Tibial artery (tissue), 4 donors: Measurements from ENCODE around the gene MROH7.

Experiments
- DNase-seq, 2 donors: peaks; one replicate each; pipeline ENCODE4 v3.0.0-alpha.2; 2019
- H3K27ac ChIP-seq, 2 donors: fragments of 200-600 bp; sonication (generic) in 1 of 2; 1 replicate in 1 of 2; 2 replicates in 1 of 2; pipeline ENCODE4 v1.5.1; 2018 to 2019; ENCODE audit warnings: mild to moderate bottlenecking in 1 of 2
- H3K27me3 ChIP-seq, 2 donors: fragments of 200-600 bp; sonication (generic) in 1 of 2; one replicate each; pipeline versions ENCODE4 v1.5.1 to v1.6.0; 2016 to 2019
- H3K36me3 ChIP-seq, 3 donors: fragments of 200-600 bp; sonication (generic) in 2 of 3; one replicate each; pipeline ENCODE4 v1.5.1; 2016 to 2019; ENCODE audit warnings: mild to moderate bottlenecking in 2 of 3
- H3K4me1 ChIP-seq, 4 donors: fragments of 200-600 bp; sonication (generic) in 2 of 4; 1 replicate in 3 of 4; 2 replicates in 1 of 4; pipeline ENCODE4 v1.5.1; 2016 to 2019
- H3K4me3 ChIP-seq, 2 donors: fragments of 200-600 bp; sonication (generic) in 1 of 2; 1 replicate in 1 of 2; 2 replicates in 1 of 2; pipeline ENCODE4 v1.5.1; 2018 to 2019; ENCODE audit warnings: mild to moderate bottlenecking in 2 of 2
- H3K9me3 ChIP-seq, 3 donors: fragments of 200-600 bp; sonication (generic) in 1 of 3; one replicate each; pipeline ENCODE4 v1.5.1; 2016 to 2019
- CTCF ChIP-seq, 2 experiments: fragments of 200-600 bp in 1 of 2; fragments of 450-650 bp in 1 of 2; IDR thresholded peaks; one replicate each; pipeline ENCODE4 v1.5.1; 2017 to 2019; ENCODE audit warnings: antibody characterized with exemption in 2 of 2, mild to moderate bottlenecking in 1 of 2, moderate library complexity in 1 of 2
- intact Hi-C: fragments of 100-400 bp; cut with DNase I; formaldehyde crosslinking; loops from one replicate; pipeline ENCODE4 v1.15.0; 2023; ENCODE audit warnings: low total_unique reads

MROH7 gene

GRCh38 chr1:54607821-54608565, 33.6 kb upstream of the MROH7 start:
- H3K4me3 ChIP-seq, result no peak overlapping the region
- no peak for TF ChIP-seq CTCF (IDR thresholded peaks at IDR 0.05)
- H3K4me1 ChIP-seq, result peaks cover 0 to 11% (median 5%) of the 10 kb centered on the region in 4 donors
- no peak for DNase-seq
- H3K9me3 ChIP-seq, result no peaks in the 10 kb centered on the region
- H3K27me3 ChIP-seq, result no peaks in the 10 kb centered on the region
- H3K27ac ChIP-seq, result no peak overlapping the region
- H3K36me3 ChIP-seq, result peaks cover 15 to 68% (median 34%) of the 10 kb centered on the region in 3 donors
- intact Hi-C loops, result no loop called here

GRCh38 chr1:54608566-54609230, 32.9 kb upstream of the MROH7 start:
- Histone ChIP-seq H3K36me3 (peaks cover 15 to 64% (median 34%) of the 10 kb centered on the region in 3 donors), H3K27ac (no peak overlapping the region)
- no peak for TF ChIP-seq CTCF (IDR thresholded peaks at IDR 0.05)

GRCh38 chr1:54609301-54609921, 32.2 kb upstream of the MROH7 start:
- intact Hi-C loops, result no loop called here

More at GRCh38 chr1:54608566-54609230, 32.9 kb upstream of the MROH7 start:
- no peak for DNase-seq
- Histone ChIP-seq H3K27me3 (no peaks in the 10 kb centered on the region), H3K9me3 (no peaks in the 10 kb centered on the region), H3K4me3 (no peak overlapping the region), H3K4me1 (peaks cover 0 to 12% (median 7%) of the 10 kb centered on the region in 4 donors)
- intact Hi-C loops, result no loop called here

GRCh38 chr1:54610048-54610447, 31.5 kb upstream of the MROH7 start:
- no peak for TF ChIP-seq CTCF (IDR thresholded peaks at IDR 0.05)
- H3K4me1 ChIP-seq, result peaks cover 0 to 18% (median 7%) of the 10 kb centered on the region in 4 donors
- H3K27me3 ChIP-seq, result no peaks in the 10 kb centered on the region
- intact Hi-C loops, result no loop called here
- H3K36me3 ChIP-seq, result peaks cover 15 to 50% (median 25%) of the 10 kb centered on the region in 3 donors
- no peaks in the 10 kb centered on the region for H3K9me3 ChIP-seq
- no peak overlapping the region for H3K27ac ChIP-seq
- H3K4me3 ChIP-seq, result no peak overlapping the region
- DNase-seq, result no peak

More at GRCh38 chr1:54609301-54609921, 32.2 kb upstream of the MROH7 start:
- no peak overlapping the region for H3K4me3 ChIP-seq
- H3K36me3 ChIP-seq, result peaks cover 15 to 57% (median 32%) of the 10 kb centered on the region in 3 donors
- H3K4me1 ChIP-seq, result peaks cover 0 to 18% (median 7%) of the 10 kb centered on the region in 4 donors
- TF ChIP-seq CTCF (IDR thresholded peaks at IDR 0.05), result no peak
- DNase-seq, result no peak
- H3K27ac ChIP-seq, result no peak overlapping the region
- no peaks in the 10 kb centered on the region for H3K9me3 ChIP-seq
- H3K27me3 ChIP-seq, result no peaks in the 10 kb centered on the region

GRCh38 chr1:54610601-54611580, 30.7 kb upstream of the MROH7 start:
- no peak for DNase-seq
- H3K36me3 ChIP-seq, result peaks cover 15 to 48% (median 21%) of the 10 kb centered on the region in 3 donors
- H3K27ac ChIP-seq, result no peak overlapping the region
- peaks cover 0 to 18% (median 7%) of the 10 kb centered on the region in 4 donors for H3K4me1 ChIP-seq
- no peaks in the 10 kb centered on the region for H3K9me3 ChIP-seq
- no peak overlapping the region for H3K4me3 ChIP-seq
- intact Hi-C loops, result no loop called here
- no peaks in the 10 kb centered on the region for H3K27me3 ChIP-seq
- TF ChIP-seq CTCF (IDR thresholded peaks at IDR 0.05), result no peak
